Neural cell (in vitro differentiated cells): ENCODE measurements around the gene PHLPP1. TPM values are rescaled to one million over a fixed set of nuclear protein-coding genes. Genes with fewer than 3 reads are reported as not detected.

Source experiments
- H2AFZ ChIP-seq: fragments of 200-600, 300-800 bp; sonication (generic), shearing (Covaris generic); 2 replicates; pipeline ENCODE4 v1.6.0; 2014; ENCODE audit warnings: low read depth, mild to moderate bottlenecking, antibody characterized with exemption, low read length, moderate library complexity
- H3F3A ChIP-seq: fragments of 200-600 bp; shearing (Covaris generic); 2 replicates; pipeline ENCODE4 v1.6.1; 2016; ENCODE audit warnings: mild to moderate bottlenecking, moderate library complexity, mixed read lengths, antibody characterized with exemption, low read length; ENCODE audit not compliant: insufficient read depth, poor library complexity, severe bottlenecking
- H3K27ac ChIP-seq: fragments of 200-600, 300-800 bp; sonication (generic), shearing (Covaris generic); 2 replicates; pipeline ENCODE4 v1.5.1; 2014; ENCODE audit warnings: mild to moderate bottlenecking, low read length, moderate library complexity
- H3K27me3 ChIP-seq: fragments of 300-800, 200-600 bp; sonication (generic), shearing (Covaris generic); 2 replicates; pipeline ENCODE4 v1.6.0; 2014; ENCODE audit warnings: mild to moderate bottlenecking, low read depth, low read length, moderate library complexity; ENCODE audit not compliant: insufficient read depth
- H3K36me3 ChIP-seq: fragments of 300-800, 200-600 bp; sonication (generic), shearing (Covaris generic); 2 replicates; pipeline ENCODE4 v1.5.1; 2014; ENCODE audit warnings: mild to moderate bottlenecking, antibody characterized with exemption, low read length, moderate library complexity; ENCODE audit not compliant: insufficient read depth
- H3K4me2 ChIP-seq: fragments of 300-800, 200-600 bp; sonication (generic), shearing (Covaris generic); 2 replicates; pipeline ENCODE4 v1.6.0; 2014; ENCODE audit warnings: mild to moderate bottlenecking, low read length
- H3K4me3 ChIP-seq: fragments of 300-800, 200-600 bp; sonication (generic), shearing (Covaris generic); 2 replicates; pipeline ENCODE4 v1.5.1; 2014; ENCODE audit warnings: mild to moderate bottlenecking, low read length, moderate library complexity
- H3K79me2 ChIP-seq: fragments of 200-600 bp; shearing (Covaris generic); replicated peaks from 2 replicates; pipeline ENCODE4 v1.6.0; 2014; ENCODE audit warnings: mild to moderate bottlenecking, low read length, moderate library complexity; ENCODE audit not compliant: insufficient read depth
- H3K9ac ChIP-seq: fragments of 300-800, 200-600 bp; sonication (generic), shearing (Covaris generic); 2 replicates; pipeline ENCODE4 v1.6.1; 2016; ENCODE audit warnings: mild to moderate bottlenecking, low read length, mixed read lengths
- H3K9me2 ChIP-seq: fragments of 200-600 bp; shearing (Covaris generic); 2 replicates; pipeline ENCODE4 v1.6.1; 2016; ENCODE audit warnings: mild to moderate bottlenecking, low read length, mixed read lengths; ENCODE audit not compliant: insufficient read depth
- H3K9me3 ChIP-seq: fragments of 200-600, 300-800 bp; sonication (generic), shearing (Covaris generic); 2 replicates; pipeline ENCODE4 v1.6.1; 2016; ENCODE audit warnings: mild to moderate bottlenecking, mixed run types, low read length, moderate library complexity, mixed read lengths
- H4K20me1 ChIP-seq: fragments of 200-600 bp; shearing (Covaris generic); 2 replicates; pipeline ENCODE4 v1.6.1; 2016; ENCODE audit warnings: mild to moderate bottlenecking, mixed run types; ENCODE audit not compliant: insufficient read depth
- EP300 ChIP-seq: fragments of 450-650 bp; conservative IDR thresholded peaks from 2 replicates; pipeline ENCODE4 v1.6.1; 2014; ENCODE audit warnings: antibody characterized with exemption, mild to moderate bottlenecking, moderate library complexity; ENCODE audit not compliant: poor library complexity, severe bottlenecking
- EZH2 ChIP-seq: fragments of 200-600, 300-800 bp; shearing (Covaris generic), sonication (generic); IDR thresholded peaks from 2 replicates; pipeline ENCODE4 v1.6.1; 2014; ENCODE audit warnings: antibody characterized with exemption, low read length, borderline replicate concordance, mild to moderate bottlenecking; ENCODE audit not compliant: insufficient read depth, poor library complexity, severe bottlenecking
- MXI1 ChIP-seq: fragments of 450-650 bp; conservative IDR thresholded peaks from 2 replicates; pipeline ENCODE4 v1.6.1; 2014; ENCODE audit warnings: antibody characterized with exemption, mild to moderate bottlenecking; ENCODE audit not compliant: poor library complexity, severe bottlenecking
- POLR2AphosphoS5 ChIP-seq: IDR thresholded peaks from 2 replicates; pipeline ENCODE4 v1.6.1; 2012
- RAD21 ChIP-seq: fragments of 450-650 bp; conservative IDR thresholded peaks from 2 replicates; pipeline ENCODE4 v1.6.1; 2014; ENCODE audit warnings: antibody characterized with exemption, mild to moderate bottlenecking, moderate library complexity
- SMC3 ChIP-seq: fragments of 450-650 bp; conservative IDR thresholded peaks from 2 replicates; pipeline ENCODE4 v1.6.1; 2014; ENCODE audit warnings: antibody characterized with exemption, mild to moderate bottlenecking, moderate library complexity; ENCODE audit not compliant: poor library complexity
- TAF1 ChIP-seq: IDR thresholded peaks from 2 replicates; pipeline ENCODE4 v1.6.1; 2012; ENCODE audit warnings: low read depth
- polyA plus RNA-seq: library from polyadenylated mRNA; depleted of rRNA; stranded (reverse); fragments of >200 nt; gene quantifications from 2 replicates; pipeline ENCODE4 v1.2.3, GENCODE V29; 2014
- TF ChIP-seq, protein P1 (sequence below): fragments of 450-650 bp; IDR thresholded peaks from 2 replicates; pipeline ENCODE4 v1.5.1; 2014; ENCODE audit warnings: antibody characterized with exemption, mild to moderate bottlenecking, moderate library complexity; ENCODE audit not compliant: poor library complexity, severe bottlenecking
- TF ChIP-seq, protein P2 (sequence below): IDR thresholded peaks from 2 replicates; pipeline ENCODE4 v1.6.1; 2012; ENCODE audit warnings: borderline replicate concordance

The PHLPP1 gene
- polyA plus RNA-seq, 1 donor from 2014 or later: 4.5 TPM

DNA sequence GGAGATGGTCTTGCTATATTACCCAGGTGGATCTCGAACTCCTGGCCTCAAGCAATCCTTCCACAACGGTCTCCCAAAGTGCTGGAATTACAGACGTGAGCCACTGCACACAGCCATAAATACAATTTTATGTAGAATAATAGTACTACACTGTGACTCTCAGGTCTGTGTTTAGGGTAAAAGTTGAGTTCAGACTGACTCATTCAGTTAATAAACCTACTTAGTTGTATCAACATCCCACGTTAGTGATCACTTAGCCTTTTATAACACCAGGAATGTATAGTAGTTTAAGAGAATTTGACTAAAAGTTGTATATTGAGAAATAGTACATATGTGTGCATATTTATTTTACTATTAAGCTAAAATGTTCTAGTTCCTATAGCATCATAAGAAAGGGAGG lies 237.5 kb downstream of the PHLPP1 start:
- H3K27ac ChIP-seq: no peak overlapping the region
- no peaks in the 10 kb centered on the region for H3F3A ChIP-seq
- H2AFZ ChIP-seq: no peak overlapping the region
- no peaks in the 10 kb centered on the region for H4K20me1 ChIP-seq
- no peak overlapping the region for H3K4me2 ChIP-seq
- H3K9me3 ChIP-seq: no peaks in the 10 kb centered on the region
- H3K4me3 ChIP-seq: no peak overlapping the region
- no peak overlapping the region for H3K9ac ChIP-seq
- no peaks in the 10 kb centered on the region for H3K27me3 ChIP-seq
- TF ChIP-seq SMC3 (no peak), EP300 (no peak), POLR2AphosphoS5 (no peak), EZH2 (no peak), TAF1 (no peak), MXI1 (no peak), RAD21 (no peak)
- TF ChIP-seq, protein P1, sequence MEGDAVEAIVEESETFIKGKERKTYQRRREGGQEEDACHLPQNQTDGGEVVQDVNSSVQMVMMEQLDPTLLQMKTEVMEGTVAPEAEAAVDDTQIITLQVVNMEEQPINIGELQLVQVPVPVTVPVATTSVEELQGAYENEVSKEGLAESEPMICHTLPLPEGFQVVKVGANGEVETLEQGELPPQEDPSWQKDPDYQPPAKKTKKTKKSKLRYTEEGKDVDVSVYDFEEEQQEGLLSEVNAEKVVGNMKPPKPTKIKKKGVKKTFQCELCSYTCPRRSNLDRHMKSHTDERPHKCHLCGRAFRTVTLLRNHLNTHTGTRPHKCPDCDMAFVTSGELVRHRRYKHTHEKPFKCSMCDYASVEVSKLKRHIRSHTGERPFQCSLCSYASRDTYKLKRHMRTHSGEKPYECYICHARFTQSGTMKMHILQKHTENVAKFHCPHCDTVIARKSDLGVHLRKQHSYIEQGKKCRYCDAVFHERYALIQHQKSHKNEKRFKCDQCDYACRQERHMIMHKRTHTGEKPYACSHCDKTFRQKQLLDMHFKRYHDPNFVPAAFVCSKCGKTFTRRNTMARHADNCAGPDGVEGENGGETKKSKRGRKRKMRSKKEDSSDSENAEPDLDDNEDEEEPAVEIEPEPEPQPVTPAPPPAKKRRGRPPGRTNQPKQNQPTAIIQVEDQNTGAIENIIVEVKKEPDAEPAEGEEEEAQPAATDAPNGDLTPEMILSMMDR: no peak
- TF ChIP-seq, protein P2, sequence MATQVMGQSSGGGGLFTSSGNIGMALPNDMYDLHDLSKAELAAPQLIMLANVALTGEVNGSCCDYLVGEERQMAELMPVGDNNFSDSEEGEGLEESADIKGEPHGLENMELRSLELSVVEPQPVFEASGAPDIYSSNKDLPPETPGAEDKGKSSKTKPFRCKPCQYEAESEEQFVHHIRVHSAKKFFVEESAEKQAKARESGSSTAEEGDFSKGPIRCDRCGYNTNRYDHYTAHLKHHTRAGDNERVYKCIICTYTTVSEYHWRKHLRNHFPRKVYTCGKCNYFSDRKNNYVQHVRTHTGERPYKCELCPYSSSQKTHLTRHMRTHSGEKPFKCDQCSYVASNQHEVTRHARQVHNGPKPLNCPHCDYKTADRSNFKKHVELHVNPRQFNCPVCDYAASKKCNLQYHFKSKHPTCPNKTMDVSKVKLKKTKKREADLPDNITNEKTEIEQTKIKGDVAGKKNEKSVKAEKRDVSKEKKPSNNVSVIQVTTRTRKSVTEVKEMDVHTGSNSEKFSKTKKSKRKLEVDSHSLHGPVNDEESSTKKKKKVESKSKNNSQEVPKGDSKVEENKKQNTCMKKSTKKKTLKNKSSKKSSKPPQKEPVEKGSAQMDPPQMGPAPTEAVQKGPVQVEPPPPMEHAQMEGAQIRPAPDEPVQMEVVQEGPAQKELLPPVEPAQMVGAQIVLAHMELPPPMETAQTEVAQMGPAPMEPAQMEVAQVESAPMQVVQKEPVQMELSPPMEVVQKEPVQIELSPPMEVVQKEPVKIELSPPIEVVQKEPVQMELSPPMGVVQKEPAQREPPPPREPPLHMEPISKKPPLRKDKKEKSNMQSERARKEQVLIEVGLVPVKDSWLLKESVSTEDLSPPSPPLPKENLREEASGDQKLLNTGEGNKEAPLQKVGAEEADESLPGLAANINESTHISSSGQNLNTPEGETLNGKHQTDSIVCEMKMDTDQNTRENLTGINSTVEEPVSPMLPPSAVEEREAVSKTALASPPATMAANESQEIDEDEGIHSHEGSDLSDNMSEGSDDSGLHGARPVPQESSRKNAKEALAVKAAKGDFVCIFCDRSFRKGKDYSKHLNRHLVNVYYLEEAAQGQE: no peak
- no peaks in the 10 kb centered on the region for H3K79me2 ChIP-seq
- H3K9me2 ChIP-seq: no peaks in the 10 kb centered on the region
- no peaks in the 10 kb centered on the region for H3K36me3 ChIP-seq

GRCh38 chr18:62953663-62954062 lies 238.3 kb downstream of the PHLPP1 start:
- H3K9ac ChIP-seq: no peak overlapping the region
- H3K9me3 ChIP-seq: no peaks in the 10 kb centered on the region
- H3K4me2 ChIP-seq: no peak overlapping the region
- H3K27me3 ChIP-seq: no peaks in the 10 kb centered on the region
- TF ChIP-seq, protein P2: no peak
- TF ChIP-seq SMC3 (no peak), MXI1 (no peak), TAF1 (no peak), EP300 (no peak), RAD21 (no peak), EZH2 (no peak), POLR2AphosphoS5 (no peak)
- TF ChIP-seq, protein P1: no peak
- H3K4me3 ChIP-seq: no peak overlapping the region
- H2AFZ ChIP-seq: no peak overlapping the region
- no peaks in the 10 kb centered on the region for H3K36me3 ChIP-seq
- H3K27ac ChIP-seq: no peak overlapping the region
- no peaks in the 10 kb centered on the region for H3K9me2 ChIP-seq
- no peaks in the 10 kb centered on the region for H4K20me1 ChIP-seq
- no peaks in the 10 kb centered on the region for H3F3A ChIP-seq
- no peaks in the 10 kb centered on the region for H3K79me2 ChIP-seq
